Measurements from ENCODE around the gene GTF3C2. TPM values are rescaled to one million over a fixed set of nuclear protein-coding genes. Genes with fewer than 3 reads are reported as not detected.

Gene GTF3C2
- total and polyA plus RNA-seq, 4 donors = 28.7 to 61.8 (median 43.7) TPM

GRCh38 chr2:27398962-27399361, 42.4 kb upstream of the GTF3C2 start:
- Histone ChIP-seq H3K4me1 (ENCODE audit: control insufficient read depth in 5 of 5, insufficient read depth in 5 of 5, low read length in 5 of 5) (peaks cover 0 to 3% (median 0%) of the 10 kb centered on the region in 5 donors), H3K4me3 (no peak overlapping the region), H3K36me3 (ENCODE audit: control insufficient read depth in 4 of 4, insufficient read depth in 4 of 4, low read length in 4 of 4) (peaks cover 0 to 3% (median 1%) of the 10 kb centered on the region in 4 donors), H3K27me3 (ENCODE audit: control insufficient read depth in 3 of 3, insufficient read depth in 3 of 3, low read length in 2 of 3) (no peaks in the 10 kb centered on the region), H3K9me3 (ENCODE audit: control insufficient read depth in 4 of 4, insufficient read depth in 3 of 4, low read length in 3 of 4) (no peaks in the 10 kb centered on the region), H3K27ac (ENCODE audit: low read depth in 1 of 2, low read length in 1 of 2) (no peak overlapping the region), H3K9ac (ENCODE audit: insufficient read depth in 1 of 2, low read length in 2 of 2) (no peak overlapping the region)
- WGBS, 2 donors = 94 to 96% methylated on average over 5 of the region's 5 CpGs
- ATAC-seq (ENCODE audit: insufficient read depth, low FRiP score) (no peak), DNase-seq (no peak)
- no peak for TF ChIP-seq CTCF (IDR thresholded peaks at IDR 0.05; ENCODE audit: control extremely low read depth, extremely low read depth)

- no peak overlapping the region for H3K4me3 ChIP-seq
- H3K27ac ChIP-seq (ENCODE audit: low read depth in 1 of 2, low read length in 1 of 2) = no peak overlapping the region
- H3K4me1 ChIP-seq (ENCODE audit: control insufficient read depth in 5 of 5, insufficient read depth in 5 of 5, low read length in 5 of 5) = no peaks in the 10 kb centered on the region
- H3K9me3 ChIP-seq (ENCODE audit: control insufficient read depth in 4 of 4, insufficient read depth in 3 of 4, low read length in 3 of 4) = no peaks in the 10 kb centered on the region
- ATAC-seq (ENCODE audit: insufficient read depth, low FRiP score) (no peak), DNase-seq (no peak)
- 98% methylated on average over 33 of the region's 33 CpGs for WGBS, 2 donors
- H3K36me3 ChIP-seq (ENCODE audit: control insufficient read depth in 4 of 4, insufficient read depth in 4 of 4, low read length in 4 of 4) = peaks cover 0 to 4% (median 4%) of the 10 kb centered on the region in 4 donors
- no peak overlapping the region for H3K9ac ChIP-seq (ENCODE audit: insufficient read depth in 1 of 2, low read length in 2 of 2)
- no peak for TF ChIP-seq CTCF (IDR thresholded peaks at IDR 0.05; ENCODE audit: control extremely low read depth, extremely low read depth)
- no peaks in the 10 kb centered on the region for H3K27me3 ChIP-seq (ENCODE audit: control insufficient read depth in 3 of 3, insufficient read depth in 3 of 3, low read length in 2 of 3)
These were observed 36.7 kb upstream of the GTF3C2 start for GRCh38 chr2:27393225-27393624.

- Histone ChIP-seq H3K4me3 (no peak overlapping the region), H3K4me1 (ENCODE audit: control insufficient read depth in 5 of 5, insufficient read depth in 5 of 5, low read length in 5 of 5) (no peaks in the 10 kb centered on the region), H3K9ac (ENCODE audit: insufficient read depth in 1 of 2, low read length in 2 of 2) (no peak overlapping the region), H3K27me3 (ENCODE audit: control insufficient read depth in 3 of 3, insufficient read depth in 3 of 3, low read length in 2 of 3) (no peaks in the 10 kb centered on the region), H3K9me3 (ENCODE audit: control insufficient read depth in 4 of 4, insufficient read depth in 3 of 4, low read length in 3 of 4) (no peaks in the 10 kb centered on the region), H3K36me3 (ENCODE audit: control insufficient read depth in 4 of 4, insufficient read depth in 4 of 4, low read length in 4 of 4) (peaks cover 0 to 6% (median 4%) of the 10 kb centered on the region in 4 donors), H3K27ac (ENCODE audit: low read depth in 1 of 2, low read length in 1 of 2) (no peak overlapping the region)
- DNase-seq (no peak), ATAC-seq (ENCODE audit: insufficient read depth, low FRiP score) (no peak)
- WGBS, 2 donors = 94 to 95% methylated on average over 9 of the region's 9 CpGs
- no peak for TF ChIP-seq CTCF (IDR thresholded peaks at IDR 0.05; ENCODE audit: control extremely low read depth, extremely low read depth)
These were observed 34.5 kb upstream of the GTF3C2 start for GRCh38 chr2:27390822-27391679.
